Ishikawa (cell line): ENCODE data around the gene TPH2.

Source experiments
- EP300 ChIP-seq: IDR thresholded peaks from 2 replicates; pipeline ENCODE4 v1.6.1; 2012; ENCODE audit warnings: borderline replicate concordance
- TAF1 ChIP-seq: IDR thresholded peaks from 2 replicates; pipeline ENCODE4 v1.6.1; 2012; ENCODE audit warnings: low read depth, mild to moderate bottlenecking
- TCF12 ChIP-seq: IDR thresholded peaks from 2 replicates; pipeline ENCODE4 v1.6.1; 2012; ENCODE audit warnings: low read depth
- TF ChIP-seq, protein P1 (sequence below): IDR thresholded peaks from 2 replicates; pipeline ENCODE4 v1.6.1; 2012

DNA sequence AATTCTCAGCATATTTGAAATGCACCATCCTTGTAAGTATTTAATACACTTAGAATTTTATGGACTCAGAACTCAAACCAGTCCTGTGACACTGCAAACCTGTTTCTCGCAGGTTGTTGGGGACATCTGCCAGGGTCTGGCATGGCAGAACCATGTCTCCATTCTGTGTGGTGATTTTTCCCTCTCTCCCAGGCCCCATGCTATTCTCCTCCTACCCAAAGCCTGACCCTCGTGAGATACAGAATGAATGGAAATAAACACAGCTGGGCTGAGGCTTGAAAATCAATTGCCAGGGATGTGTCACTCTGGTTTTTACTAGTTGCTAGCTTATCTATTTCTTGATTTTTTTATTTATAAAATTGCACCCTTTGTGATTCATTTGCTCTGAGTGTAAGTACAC lies 19.8 kb downstream of the TPH2 start:
- no peak for TF ChIP-seq TCF12
- TF ChIP-seq, protein P1, sequence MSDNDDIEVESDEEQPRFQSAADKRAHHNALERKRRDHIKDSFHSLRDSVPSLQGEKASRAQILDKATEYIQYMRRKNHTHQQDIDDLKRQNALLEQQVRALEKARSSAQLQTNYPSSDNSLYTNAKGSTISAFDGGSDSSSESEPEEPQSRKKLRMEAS = no peak
- TF ChIP-seq EP300 = no peak
- no peak for TF ChIP-seq TAF1
